HepG2 (cell line): ENCODE measurements around the gene SNX3. TPM values are rescaled to one million over a fixed set of nuclear protein-coding genes. Genes with fewer than 3 reads are reported as not detected.

Source experiments
- ARID2 ChIP-seq: sonication (generic); formaldehyde crosslinking; IDR thresholded peaks from 2 replicates; pipeline ENCODE4 v1.8.1; 2022; ENCODE audit warnings: mild to moderate bottlenecking, missing genetic modification reagents, borderline replicate concordance
- BCL3 ChIP-seq: sonication (generic); formaldehyde crosslinking; IDR thresholded peaks from 2 replicates; pipeline ENCODE4 v1.5.1; 2020; ENCODE audit warnings: mild to moderate bottlenecking, missing genetic modification reagents, moderate library complexity
- BRCA1 ChIP-seq: sonication (generic); formaldehyde crosslinking; IDR thresholded peaks from 2 replicates; pipeline ENCODE4 v1.4.0; 2020; ENCODE audit warnings: missing genetic modification reagents
- DMAP1 ChIP-seq: IDR thresholded peaks from 2 replicates; pipeline ENCODE4 v1.6.1; 2016
- EHMT2 ChIP-seq: fragments of 200-600 bp; sonication (generic); IDR thresholded peaks from 2 replicates; pipeline ENCODE4 v1.7.0; 2017; ENCODE audit warnings: antibody characterized with exemption, low read depth, low read length, borderline replicate concordance
- ETV5 ChIP-seq: IDR thresholded peaks from 2 replicates; pipeline ENCODE4 v1.6.1; 2018; ENCODE audit warnings: missing biosample characterization, missing genetic modification reagents, inconsistent platforms, borderline replicate concordance
- HINFP ChIP-seq: sonication (generic); formaldehyde crosslinking; IDR thresholded peaks from 2 replicates; pipeline ENCODE4 v1.4.0; 2020; ENCODE audit warnings: low read depth, mild to moderate bottlenecking, missing genetic modification reagents
- LRRFIP1 ChIP-seq: sonication (generic); formaldehyde crosslinking; conservative IDR thresholded peaks from 2 replicates; pipeline ENCODE4 v1.4.0; 2020; ENCODE audit warnings: missing genetic modification reagents
- MIER2 ChIP-seq: IDR thresholded peaks from 2 replicates; pipeline ENCODE4 v1.6.1; 2016; ENCODE audit warnings: missing biosample characterization, missing genetic modification reagents
- NFYC ChIP-seq: IDR thresholded peaks from 2 replicates; pipeline ENCODE4 v1.6.1; 2016; ENCODE audit warnings: missing genetic modification reagents, missing compliant biosample characterization
- PLSCR1 ChIP-seq: sonication (generic); formaldehyde crosslinking; IDR thresholded peaks from 2 replicates; pipeline ENCODE4 v1.5.0; 2020; ENCODE audit warnings: missing genetic modification reagents, mild to moderate bottlenecking, borderline replicate concordance
- U2AF1 ChIP-seq: fragments of 200-400 bp; formaldehyde crosslinking; optimal IDR thresholded peaks from 2 replicates; pipeline ENCODE3; 2017; ENCODE audit warnings: mild to moderate bottlenecking, low read depth, low read length
- ZHX1 ChIP-seq: sonication (generic); formaldehyde crosslinking; IDR thresholded peaks from 2 replicates; pipeline ENCODE4 v1.8.1; 2022; ENCODE audit warnings: low read depth, mild to moderate bottlenecking, missing genetic modification reagents
- ZNF17 ChIP-seq: sonication (generic); formaldehyde crosslinking; IDR thresholded peaks from 2 replicates; pipeline ENCODE4 v1.5.0; 2020; ENCODE audit warnings: mild to moderate bottlenecking, missing genetic modification reagents
- ZNF329 ChIP-seq: sonication (generic); formaldehyde crosslinking; IDR thresholded peaks from 2 replicates; pipeline ENCODE4 v1.9.0; 2021; ENCODE audit warnings: low read depth, mild to moderate bottlenecking, missing genetic modification reagents
- ZNF33A ChIP-seq: sonication (generic); formaldehyde crosslinking; IDR thresholded peaks from 2 replicates; pipeline ENCODE4 v1.5.1; 2020; ENCODE audit warnings: missing genetic modification reagents, mild to moderate bottlenecking, moderate library complexity, borderline replicate concordance
- ZNF672 ChIP-seq: sonication (generic); formaldehyde crosslinking; IDR thresholded peaks from 2 replicates; pipeline ENCODE4 v1.8.1; 2022; ENCODE audit warnings: missing genetic modification reagents
- ZNF781 ChIP-seq: sonication (generic); formaldehyde crosslinking; IDR thresholded peaks from 2 replicates; pipeline ENCODE4 v1.5.1; 2020; ENCODE audit warnings: borderline replicate concordance, mild to moderate bottlenecking, missing genetic modification reagents; ENCODE audit errors: not compliant biosample characterization
- ZNF788 ChIP-seq: sonication (generic); formaldehyde crosslinking; IDR thresholded peaks from 2 replicates; pipeline ENCODE4 v1.5.0; 2020; ENCODE audit warnings: mild to moderate bottlenecking, missing genetic modification reagents, borderline replicate concordance
- polyA plus RNA-seq, 8 experiments: library from polyadenylated mRNA; depleted of rRNA in 3 of 8; stranded (reverse) in 7 of 8; unstranded in 1 of 8; fragments of >200 nt; fragmentation: Illumina TruSeq in 4 of 8; extraction: Trizol in 4 of 8; gene quantifications; 2 replicates each; pipeline versions ENCODE4 v1.2.1 to v1.2.3, GENCODE V29; 2011 to 2016; ENCODE audit warnings: low read depth in 4 of 8, missing spikeins in 1 of 8, mixed read lengths in 1 of 8; ENCODE audit not compliant: insufficient read depth in 1 of 8
- total RNA-seq, 5 experiments: library from RNA; depleted of rRNA; stranded (reverse); fragments of >200 nt; fragmentation: Illumina TruSeq; extraction: Trizol; gene quantifications; 2 replicates each; pipeline ENCODE4 v1.2.3, GENCODE V29; 2016; ENCODE audit warnings: low read depth in 1 of 5

Gene SNX3
- total and polyA plus RNA-seq, 2 of the 13 experiments (the other 11 are each of a cell fraction or from before 2014, with no cell fraction given), result 84.9 to 226 TPM

- peak; percentile 17; the same call in 1 of the 2 replicates for TF ChIP-seq BCL3 (CRISPR knock-in tag)
- no peak for TF ChIP-seq PLSCR1
- TF ChIP-seq ZNF672 (CRISPR knock-in tag), result no peak
- no peak for TF ChIP-seq BRCA1
- TF ChIP-seq DMAP1 (CRISPR knock-in tag), result peak; percentile 98
- TF ChIP-seq ZNF329 (CRISPR knock-in tag), result peak; percentile 48; the same call in 1 of the 2 replicates
- peak; percentile 43; the same call in 1 of the 2 replicates for TF ChIP-seq ZHX1
- no peak for TF ChIP-seq ZNF33A (CRISPR knock-in tag)
- TF ChIP-seq ZNF17, result no peak
- TF ChIP-seq NFYC (CRISPR knock-in tag), result no peak
- TF ChIP-seq MIER2 (CRISPR knock-in tag), result peak; percentile 56; the same call in 1 of the 2 replicates
- TF ChIP-seq ZNF781, result peak; percentile 27
- no peak for TF ChIP-seq U2AF1
- peak; percentile 78 for TF ChIP-seq ZNF788
- peak; percentile 90 for TF ChIP-seq ETV5
- no peak for TF ChIP-seq LRRFIP1 (CRISPR knock-in tag)
- TF ChIP-seq ARID2, result peak; percentile 80; the same call in 1 of the 2 replicates
- peak; percentile 83; the same call in 1 of the 2 replicates for TF ChIP-seq HINFP (CRISPR knock-in tag)
- TF ChIP-seq EHMT2, result no peak
Observed at GRCh38 chr6:108294727-108295625, 34.1 kb upstream of the SNX3 start, which contains the start of gene AFG1L (continued).
